A549 (cell line): ENCODE results near the gene RABGAP1L.

Source experiments
- CEBPB ChIP-seq, 2 experiments: fragments of >200 bp in 1 of 2; sonication (Bioruptor Twin) in 1 of 2; formaldehyde crosslinking in 1 of 2; IDR thresholded peaks; 2 replicates each; pipeline ENCODE4 v1.6.1; 2012 to 2016
- EHMT2 ChIP-seq: fragments of 200-600 bp; sonication (generic); IDR thresholded peaks from 2 replicates; pipeline ENCODE4 v1.6.1; 2016; ENCODE audit warnings: antibody characterized with exemption, low read depth, mild to moderate bottlenecking, moderate library complexity

DNA sequence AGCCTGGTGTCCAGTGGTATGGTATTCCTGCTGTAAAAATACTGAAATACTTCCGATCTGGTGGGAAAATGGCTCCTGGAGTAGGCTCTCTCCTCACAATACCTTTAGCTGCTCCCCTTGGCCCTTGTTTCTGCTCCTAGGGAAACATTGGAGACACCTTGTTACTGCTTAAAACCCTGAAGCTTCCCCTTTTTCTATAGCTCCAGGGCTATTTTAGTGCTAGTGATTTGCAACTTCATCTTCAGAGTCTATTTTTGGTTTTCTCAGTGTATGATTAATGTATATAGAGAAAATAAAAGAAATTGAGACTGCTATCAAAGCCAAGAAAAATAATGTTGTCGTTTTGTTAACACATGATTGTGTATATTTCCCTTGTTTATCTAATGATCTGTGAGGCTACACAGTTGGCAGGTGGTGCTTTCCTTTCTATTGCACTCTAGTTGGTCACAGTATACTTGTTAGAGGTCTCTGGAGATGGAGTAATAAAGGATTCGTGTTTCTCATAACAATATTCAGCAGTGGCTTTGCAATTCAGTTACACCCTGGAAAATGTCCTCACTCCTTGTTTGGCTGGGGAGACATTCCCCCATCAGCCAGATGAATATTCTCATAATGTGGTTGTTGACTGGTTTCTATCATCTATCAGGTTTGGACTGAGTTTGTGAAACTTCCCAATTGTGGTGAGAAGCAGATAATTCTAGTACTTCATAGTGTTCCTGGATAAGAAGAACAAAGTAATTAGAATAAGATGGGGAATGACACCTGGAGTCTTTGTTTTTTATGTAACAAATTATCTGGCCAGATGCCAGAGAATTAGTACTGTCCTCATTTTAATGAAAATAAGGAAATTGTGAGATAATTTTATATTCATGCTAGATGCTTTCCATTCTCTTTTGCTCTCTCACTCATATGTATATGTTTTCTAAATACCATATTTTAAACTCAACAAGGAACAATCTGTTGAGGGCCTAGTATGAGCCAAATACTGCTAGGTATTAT, 795.6 kb downstream of the RABGAP1L start:
- TF ChIP-seq CEBPB (IDR thresholded peaks at IDR 0.05) (no peak), EHMT2 (no peak)
